ENCODE results near the gene VSTM5.
"Not testable (repeated sequence)": the region's sequence is repeated elsewhere in the genome, so short reads cannot be mapped to it uniquely, and the experiment has no call there.

Gene VSTM5

DNA sequence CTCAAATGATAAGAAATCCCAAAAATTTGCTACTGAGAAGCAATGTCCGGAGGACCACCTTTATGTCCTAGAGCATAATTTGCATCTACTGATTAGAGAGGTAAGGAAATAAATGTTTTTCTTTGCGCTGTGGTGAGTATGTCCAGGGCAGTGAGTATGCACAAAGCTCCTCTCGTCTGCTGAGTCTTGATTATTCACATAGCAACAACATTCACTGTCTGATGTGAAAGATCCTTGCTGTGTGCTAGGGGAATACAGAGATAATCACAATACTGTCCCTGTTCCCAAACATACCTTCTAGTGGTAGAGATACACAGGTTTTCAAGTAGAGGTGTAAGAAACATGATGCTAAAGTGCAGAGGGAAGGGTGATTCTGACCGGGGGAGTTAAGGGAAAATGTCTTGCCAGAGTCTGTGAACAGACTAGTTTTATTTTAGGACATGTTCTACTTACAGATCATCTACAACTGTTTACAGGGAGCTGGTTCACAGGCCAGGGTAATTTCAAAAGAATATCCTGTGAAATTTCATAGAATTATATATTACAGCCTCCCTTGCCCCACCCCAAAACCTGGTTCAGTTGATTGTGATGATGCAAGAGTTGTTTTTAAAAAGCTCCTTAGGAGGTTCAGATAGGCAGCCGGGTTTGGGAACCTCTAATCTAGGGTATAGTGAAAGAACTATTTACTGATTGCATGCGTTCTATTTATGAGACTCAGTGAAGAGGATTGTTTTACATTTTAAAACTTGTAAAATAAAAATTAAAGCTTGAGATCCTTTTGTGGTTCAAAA is 53.8 kb downstream of the VSTM5 start:
- DNase-seq (ENCODE audit: low spot score): no peak

DNA sequence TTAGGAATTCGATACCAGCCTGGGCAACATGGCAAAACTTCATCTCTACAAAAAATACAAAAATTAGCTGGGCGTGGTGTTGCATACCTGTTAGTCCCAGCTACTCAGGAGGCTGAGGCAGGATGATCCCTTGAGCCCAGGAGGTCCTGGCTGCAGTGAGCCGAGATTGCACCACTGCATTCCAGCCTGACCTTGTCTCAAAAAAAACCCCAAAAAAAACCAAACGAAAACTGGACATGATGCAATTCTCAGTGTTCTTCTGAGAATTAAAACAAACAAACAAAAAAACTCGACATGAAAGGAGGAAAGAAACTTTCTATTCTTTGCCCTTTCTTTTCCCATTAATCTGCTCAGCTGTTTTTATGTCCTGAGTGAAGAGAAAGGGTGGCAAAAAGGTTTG is 58.9 kb downstream of the VSTM5 start:
- DNase-seq (ENCODE audit: low spot score): no peak

DNA sequence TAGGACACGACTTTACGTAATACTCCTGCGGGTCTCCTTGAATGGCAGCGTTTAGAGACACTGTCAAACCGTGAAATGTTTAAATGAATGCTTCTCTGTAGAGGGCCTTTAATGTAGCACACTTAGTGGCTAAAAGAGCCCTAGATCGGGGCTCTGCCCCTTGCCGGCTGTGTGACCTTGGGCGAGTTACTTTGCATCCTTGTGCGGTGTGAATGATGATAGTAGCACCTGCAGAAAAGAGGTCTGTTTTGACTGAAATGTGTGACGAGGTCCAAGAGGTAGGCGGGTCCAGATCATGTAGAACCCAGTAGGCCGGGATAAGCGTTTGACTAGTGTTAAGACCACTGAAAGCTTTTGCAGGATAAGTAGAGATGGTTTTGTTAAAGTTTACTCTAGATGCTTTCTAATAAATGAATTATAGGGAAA is 65.5 kb downstream of the VSTM5 start:
- peak; percentile 16 for DNase-seq (ENCODE audit: low spot score)

DNA sequence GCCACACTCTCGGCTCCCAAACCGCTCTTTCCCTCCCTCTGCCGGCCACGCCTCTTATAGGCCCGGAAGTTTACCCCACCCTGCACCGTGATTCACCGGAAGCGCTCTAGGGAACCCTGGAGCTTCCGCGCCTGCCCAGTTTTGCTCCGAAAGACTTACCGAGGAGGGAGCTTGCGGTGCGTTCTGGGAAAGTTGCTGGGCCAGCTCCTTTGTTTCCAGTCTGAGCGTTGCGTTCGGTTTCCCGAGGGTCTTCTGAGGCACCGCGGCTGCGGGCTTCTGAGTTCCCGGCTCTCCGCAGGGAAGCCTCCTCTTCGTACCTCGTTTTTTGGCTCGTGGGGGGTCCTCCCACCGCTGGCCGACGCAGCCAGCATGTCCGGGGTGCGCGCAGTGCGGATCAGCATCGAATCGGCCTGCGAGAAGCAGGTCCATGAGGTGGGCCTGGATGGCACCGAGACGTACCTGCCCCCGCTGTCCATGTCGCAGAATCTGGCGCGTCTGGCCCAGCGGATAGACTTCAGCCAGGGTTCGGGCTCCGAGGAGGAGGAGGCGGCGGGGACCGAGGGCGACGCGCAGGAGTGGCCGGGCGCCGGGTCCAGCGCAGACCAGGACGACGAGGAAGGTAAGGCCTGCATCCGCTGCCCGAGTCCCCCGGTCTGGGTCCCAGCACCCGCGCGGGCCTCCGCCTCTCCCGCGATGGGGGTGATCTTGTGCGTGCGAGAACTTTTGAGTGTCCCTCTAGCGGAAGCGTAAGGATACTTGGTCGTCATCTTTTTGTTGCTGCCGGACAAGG is 66.1 kb downstream of the VSTM5 start, which contains the start of gene MED17:
Gene MED17, plus strand, starts transcription at position 138 of the 790 bp plus-strand sequence. Its CDS starts 232 bp downstream, at position 370.
- peak; percentile 97 for DNase-seq (ENCODE audit: low spot score)

DNA sequence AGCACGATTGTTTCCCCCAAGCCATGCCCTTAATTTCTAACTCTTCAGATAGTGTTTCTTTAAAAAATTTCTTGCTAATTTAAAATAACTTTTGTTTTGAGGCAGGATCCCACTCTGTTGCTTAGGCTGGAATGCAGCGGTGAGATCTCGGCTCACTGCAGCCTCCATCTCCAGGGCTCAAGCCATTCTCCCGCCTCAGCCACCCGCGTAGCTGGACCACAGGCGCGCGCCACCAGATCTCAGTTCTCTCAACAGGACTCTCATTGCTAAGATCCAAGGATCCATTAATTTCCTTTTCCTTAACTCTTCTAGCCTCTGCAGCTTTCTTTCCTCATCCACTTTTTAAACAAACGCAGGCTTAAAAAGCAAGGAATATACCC is 66.7 kb downstream of the VSTM5 start:
- no peak for DNase-seq (ENCODE audit: low spot score)

DNA sequence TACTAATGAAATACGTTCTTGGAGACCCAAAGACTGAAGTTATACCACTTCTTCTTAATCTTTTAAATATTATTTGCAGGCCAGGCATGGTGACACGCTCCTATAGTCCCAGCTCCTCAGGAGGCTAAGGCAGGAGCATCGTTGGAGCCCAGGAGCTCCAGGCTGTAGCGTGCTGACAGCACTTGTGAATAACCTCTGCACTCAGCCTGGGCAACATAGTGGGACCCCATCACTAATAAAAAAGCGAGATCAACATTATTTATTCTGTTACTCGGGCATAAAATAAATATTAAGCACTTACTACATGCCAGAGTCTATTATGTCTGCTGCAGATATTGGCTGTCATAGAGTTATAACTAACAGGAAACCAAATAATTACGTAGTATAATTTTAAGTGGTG is 67.1 kb downstream of the VSTM5 start:
- DNase-seq (ENCODE audit: low spot score): no peak

DNA sequence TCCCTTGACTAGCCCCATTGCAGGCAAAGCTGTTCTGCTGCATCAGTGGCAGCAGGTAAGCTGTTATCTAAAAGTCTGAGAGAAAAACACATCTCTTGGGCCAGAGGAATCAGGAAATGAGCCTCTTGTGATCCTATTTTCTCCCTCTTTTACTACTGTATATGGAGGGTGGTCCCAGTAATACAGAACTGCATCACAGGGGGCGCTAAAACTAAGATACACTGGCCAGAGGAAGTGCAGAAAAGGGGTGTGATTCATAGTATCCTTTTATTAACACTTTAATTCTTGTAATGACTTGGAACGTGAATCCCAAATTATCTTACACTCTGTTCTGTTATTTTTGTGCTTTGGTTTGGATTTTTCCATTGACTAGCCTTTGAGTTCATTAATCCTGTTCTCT is 75.1 kb downstream of the VSTM5 start:
- DNase-seq (ENCODE audit: low spot score): no peak

DNA sequence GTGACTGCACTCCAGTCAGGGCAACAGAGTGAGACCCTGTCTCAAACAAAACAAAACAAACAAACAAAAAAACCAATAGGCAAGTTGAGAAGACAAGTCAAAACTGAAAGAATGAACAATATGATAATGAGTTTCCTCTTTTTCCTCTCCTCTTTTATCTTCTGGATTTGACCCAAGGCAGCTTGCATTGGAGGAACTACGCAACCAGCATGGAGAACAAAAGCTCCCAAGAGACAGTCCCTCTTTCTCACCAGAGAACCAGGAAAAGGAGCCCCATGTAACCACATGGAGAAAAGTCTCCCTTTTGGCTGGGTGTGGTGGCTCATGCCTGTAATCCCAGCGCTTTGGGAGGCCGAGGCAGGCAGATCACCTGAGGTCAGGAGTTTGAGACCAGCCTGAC is 75.9 kb downstream of the VSTM5 start:
- DNase-seq (ENCODE audit: low spot score): not testable (repeated sequence)

DNA sequence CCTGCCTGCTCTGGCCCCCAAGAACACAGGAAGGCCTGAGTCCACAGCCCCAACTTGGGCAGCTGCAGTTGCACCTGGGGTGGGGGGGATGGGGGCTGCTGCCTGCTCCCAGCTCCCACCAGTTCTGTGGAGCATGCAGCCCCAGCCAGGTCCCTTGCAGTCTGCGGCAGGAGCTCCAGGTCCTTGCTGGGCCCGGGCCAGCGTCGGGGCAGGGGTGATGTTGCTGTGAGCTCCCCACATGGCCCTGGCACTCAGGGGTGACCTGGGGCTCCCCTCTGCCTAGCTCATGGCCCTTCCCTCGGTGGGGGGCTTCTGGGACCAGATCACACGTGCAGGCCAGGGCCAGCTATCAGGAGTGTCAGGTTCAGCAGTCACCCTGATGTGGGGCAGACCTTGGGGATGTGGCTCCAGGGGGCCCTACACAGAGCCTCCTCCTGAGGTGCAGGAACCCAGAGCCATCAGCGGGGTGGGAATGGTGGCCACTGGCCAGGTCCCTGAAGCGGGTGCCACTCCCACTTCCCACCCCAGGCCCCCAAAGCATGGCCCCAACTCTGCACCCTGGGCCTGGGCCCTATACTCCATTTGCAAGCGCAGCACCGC is 76.7 kb downstream of the VSTM5 start:
- DNase-seq (ENCODE audit: low spot score): no peak

DNA sequence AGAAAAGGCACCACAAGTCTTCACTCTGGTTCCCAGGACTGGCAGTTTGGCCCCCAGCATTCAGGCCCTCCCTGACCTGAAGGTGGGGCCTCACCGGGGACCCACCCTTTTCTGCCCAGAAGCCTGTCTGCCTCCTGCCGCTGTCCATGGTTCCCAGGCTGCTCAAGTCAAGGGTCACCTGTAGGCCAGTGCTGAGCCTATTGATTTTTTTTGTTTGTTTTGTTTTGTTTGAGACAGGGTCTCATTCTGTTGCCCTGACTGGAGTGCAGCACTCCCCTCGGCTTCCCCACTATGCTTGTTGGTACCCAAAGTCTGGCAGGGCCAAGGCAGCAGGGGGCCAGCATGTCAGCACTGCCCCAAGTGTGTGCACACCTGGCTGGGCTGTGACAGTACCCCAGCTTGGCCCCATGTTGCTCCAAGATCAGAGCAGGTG is 77.4 kb downstream of the VSTM5 start:
- no peak for DNase-seq (ENCODE audit: low spot score)

DNA sequence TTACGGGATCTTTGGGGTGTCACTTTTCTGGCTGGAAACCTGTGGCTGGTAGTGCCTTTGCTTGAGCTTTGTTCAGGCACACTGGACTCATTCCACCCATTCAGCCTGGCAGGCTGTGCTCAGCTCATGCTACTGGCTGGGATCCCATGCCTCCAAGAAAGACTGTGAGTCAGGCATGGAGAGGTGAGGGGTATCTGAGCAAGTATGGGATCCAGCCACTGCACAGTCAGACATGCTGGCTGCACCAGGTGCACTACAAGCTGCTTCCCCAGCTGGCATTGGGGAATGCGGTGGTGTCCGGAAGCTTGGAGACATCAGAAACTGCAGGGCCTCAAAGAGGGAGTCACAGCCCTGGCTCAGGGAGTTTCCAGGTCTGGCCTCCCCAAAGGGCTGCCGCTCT is 78.3 kb downstream of the VSTM5 start:
- DNase-seq (ENCODE audit: low spot score): no peak

DNA sequence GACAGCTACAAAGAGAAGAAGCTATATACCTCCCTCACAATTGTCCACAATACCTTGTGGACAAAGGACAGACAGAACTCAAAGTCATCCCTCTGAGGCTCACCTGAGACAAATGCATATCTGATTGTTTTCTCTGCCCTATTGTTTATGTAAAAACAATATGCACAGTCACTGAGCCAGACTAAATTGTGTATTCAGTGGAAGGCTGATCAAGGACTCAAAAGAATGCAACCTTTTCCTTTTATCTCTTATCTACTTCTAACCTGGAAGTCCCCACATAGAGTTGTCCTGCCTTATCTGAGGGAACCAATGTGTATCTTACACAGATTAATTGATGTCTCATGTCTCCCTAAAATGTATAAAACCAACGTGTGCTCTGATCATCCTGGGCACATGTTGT is 80.3 kb downstream of the VSTM5 start:
- DNase-seq (ENCODE audit: low spot score): no peak

All from GM03348 (cell line).